CD4-positive, CD25-positive, alpha-beta regulatory T cell (primary cell): ENCODE measurements around the gene KLHDC10. TPM values are rescaled to one million over a fixed set of nuclear protein-coding genes. Genes with fewer than 3 reads are reported as not detected.
"Not testable (repeated sequence)": the region's sequence is repeated elsewhere in the genome, so short reads cannot be mapped to it uniquely, and the experiment has no call there.

ENCODE experiments used
- ATAC-seq, 2 donors: fragments of 150-1000 bp; cut with Tn5 transposase; one replicate each; pipeline ENCODE4 v1.10.0; 2021; ENCODE audit warnings: low read depth in 2 of 2, moderate number of reproducible peaks in 2 of 2, moderate library complexity in 1 of 2
- DNase-seq, 3 donors: peaks; one replicate each; pipeline versions ENCODE4 v3.0.0 to v3.0.0-alpha.2; 2012 to 2022; ENCODE audit warnings: mixed read lengths in 1 of 3
- H3K27ac ChIP-seq: one replicate; pipeline ENCODE4 v1.7.0; 2013; ENCODE audit warnings: mild to moderate bottlenecking, low read length; ENCODE audit not compliant: insufficient read depth, poor library complexity, severe bottlenecking
- H3K27me3 ChIP-seq: one replicate; pipeline ENCODE4 v1.7.0; 2013; ENCODE audit warnings: low read length; ENCODE audit not compliant: control insufficient read depth, insufficient read depth
- H3K36me3 ChIP-seq: one replicate; pipeline ENCODE4 v1.7.0; 2013; ENCODE audit warnings: mild to moderate bottlenecking, low read length, moderate library complexity; ENCODE audit not compliant: control insufficient read depth, insufficient read depth
- H3K4me1 ChIP-seq: 2 replicates; pipeline ENCODE4 v1.7.0; 2013; ENCODE audit warnings: mild to moderate bottlenecking, low read length; ENCODE audit not compliant: insufficient read depth, control insufficient read depth, poor library complexity, severe bottlenecking
- H3K4me3 ChIP-seq: one replicate; pipeline ENCODE4 v1.7.0; 2013; ENCODE audit warnings: low read depth, mild to moderate bottlenecking, low read length, moderate library complexity
- H3K9me3 ChIP-seq, 2 experiments: 1 replicate in 1 of 2; 2 replicates in 1 of 2; pipeline ENCODE4 v1.7.0; 2013; ENCODE audit warnings: low read length in 2 of 2, mild to moderate bottlenecking in 1 of 2, moderate library complexity in 1 of 2; ENCODE audit not compliant: control insufficient read depth in 2 of 2
- H3K27ac Mint-ChIP-seq, 3 donors: one replicate each; pipeline ENCODE4 v1.8.0; 2020 to 2022; ENCODE audit warnings: mild to moderate bottlenecking in 3 of 3, mixed read lengths in 3 of 3, moderate library complexity in 2 of 3
- H3K27me3 Mint-ChIP-seq: one replicate; pipeline ENCODE4 v1.8.0; 2022; ENCODE audit warnings: mild to moderate bottlenecking, mixed read lengths
- H3K36me3 Mint-ChIP-seq: one replicate; pipeline ENCODE4 v1.8.0; 2020; ENCODE audit warnings: mixed read lengths
- H3K4me1 Mint-ChIP-seq, 4 donors: one replicate each; pipeline ENCODE4 v1.8.0; 2020 to 2022; ENCODE audit warnings: mixed read lengths in 4 of 4, mild to moderate bottlenecking in 1 of 4
- H3K4me3 Mint-ChIP-seq, 4 donors: one replicate each; pipeline ENCODE4 v1.8.0; 2020 to 2022; ENCODE audit warnings: mild to moderate bottlenecking in 4 of 4, mixed read lengths in 4 of 4, moderate library complexity in 3 of 4
- H3K9me3 Mint-ChIP-seq, 7 donors: one replicate each; pipeline ENCODE4 v1.8.0; 2020 to 2022; ENCODE audit warnings: mixed read lengths in 7 of 7, mild to moderate bottlenecking in 3 of 7, moderate library complexity in 2 of 7
- polyA plus RNA-seq, 4 donors: library from polyadenylated mRNA; unstranded; fragments of 300-500 nt; fragmentation: Illumina TruSeq; gene quantifications; one replicate each; pipeline ENCODE4 v1.2.3, GENCODE V29; 2021
- total RNA-seq: library from RNA; stranded (reverse); gene quantifications from one replicate; pipeline ENCODE4 v1.2.3, GENCODE V29; 2022

KLHDC10 gene
- total and polyA plus RNA-seq, 5 donors from 2014 or later: 1.3 to 16.8 (median 2.4) TPM

GRCh38 chr7:130112662-130113425, 42.5 kb downstream of the KLHDC10 start:
- Histone ChIP-seq H3K27ac (no peak overlapping the region), H3K4me1 (no peaks in the 10 kb centered on the region), H3K36me3 (no peaks in the 10 kb centered on the region), H3K9me3 (no peaks in the 10 kb centered on the region), H3K27me3 (no peaks in the 10 kb centered on the region), H3K4me3 (no peak overlapping the region)
- Mint-ChIP-seq H3K27me3 (no peaks in the 10 kb centered on the region), H3K4me3 (peak overlapping the region in 1 of 4 donors; percentile 57), H3K27ac (no peak overlapping the region), H3K9me3 (no peaks in the 10 kb centered on the region), H3K36me3 (no peaks in the 10 kb centered on the region), H3K4me1 (peaks cover 0 to 6% (median 2%) of the 10 kb centered on the region in 4 donors)
- DNase-seq (no peak), ATAC-seq (no peak)

GRCh38 chr7:130113426-130113805, 43.1 kb downstream of the KLHDC10 start:
- not testable (repeated sequence) for H3K4me1 Mint-ChIP-seq, H3K4me3 ChIP-seq, H3K9me3 ChIP-seq, H3K27ac Mint-ChIP-seq, H3K9me3 Mint-ChIP-seq, H3K36me3 ChIP-seq, H3K27ac ChIP-seq, H3K27me3 ChIP-seq, H3K4me1 ChIP-seq, ATAC-seq, H3K27me3 Mint-ChIP-seq, DNase-seq, H3K4me3 Mint-ChIP-seq, H3K36me3 Mint-ChIP-seq

GRCh38 chr7:130113887-130114286, 43.6 kb downstream of the KLHDC10 start:
- Mint-ChIP-seq H3K36me3 (peaks cover 8% of the 10 kb centered on the region), H3K4me1 (peaks cover 4 to 12% (median 6%) of the 10 kb centered on the region in 4 donors), H3K27me3 (no peaks in the 10 kb centered on the region), H3K4me3 (no peak overlapping the region), H3K9me3 (no peaks in the 10 kb centered on the region), H3K27ac (no peak overlapping the region)
- no peak overlapping the region for H3K4me3 ChIP-seq
- no peaks in the 10 kb centered on the region for H3K27me3 ChIP-seq
- H3K27ac ChIP-seq: no peak overlapping the region
- H3K4me1 ChIP-seq: no peaks in the 10 kb centered on the region
- ATAC-seq (no peak), DNase-seq (no peak)
- peaks cover 4% of the 10 kb centered on the region for H3K36me3 ChIP-seq
- H3K9me3 ChIP-seq: no peaks in the 10 kb centered on the region

- H3K9me3 Mint-ChIP-seq: no peaks in the 10 kb centered on the region
- H3K27me3 Mint-ChIP-seq: no peaks in the 10 kb centered on the region
Measured at GRCh38 chr7:130114374-130114773, 44.0 kb downstream of the KLHDC10 start.

GRCh38 chr7:130114776-130115175, 44.4 kb downstream of the KLHDC10 start:
- Histone ChIP-seq H3K36me3 (peaks cover 4% of the 10 kb centered on the region), H3K27me3 (no peaks in the 10 kb centered on the region), H3K4me1 (no peaks in the 10 kb centered on the region), H3K9me3 (no peaks in the 10 kb centered on the region), H3K4me3 (no peak overlapping the region), H3K27ac (no peak overlapping the region)
- no peaks in the 10 kb centered on the region for H3K9me3 Mint-ChIP-seq
- no peak overlapping the region for H3K27ac Mint-ChIP-seq
- no peak overlapping the region for H3K4me3 Mint-ChIP-seq
- H3K27me3 Mint-ChIP-seq: no peaks in the 10 kb centered on the region
- DNase-seq (no peak), ATAC-seq (no peak)
- peaks cover 8% of the 10 kb centered on the region for H3K36me3 Mint-ChIP-seq
- peaks cover 4 to 12% (median 7%) of the 10 kb centered on the region in 4 donors for H3K4me1 Mint-ChIP-seq

More at GRCh38 chr7:130114374-130114773, 44.0 kb downstream of the KLHDC10 start:
- H3K4me3 Mint-ChIP-seq: no peak overlapping the region
- no peak overlapping the region for H3K27ac ChIP-seq
- ATAC-seq (no peak), DNase-seq (no peak)
- peaks cover 4% of the 10 kb centered on the region for H3K36me3 ChIP-seq
- H3K4me3 ChIP-seq: no peak overlapping the region
- H3K9me3 ChIP-seq: no peaks in the 10 kb centered on the region
- peaks cover 8% of the 10 kb centered on the region for H3K36me3 Mint-ChIP-seq
- H3K4me1 ChIP-seq: no peaks in the 10 kb centered on the region
- no peak overlapping the region for H3K27ac Mint-ChIP-seq
- H3K4me1 Mint-ChIP-seq: peaks cover 4 to 12% (median 6%) of the 10 kb centered on the region in 4 donors
- no peaks in the 10 kb centered on the region for H3K27me3 ChIP-seq

- ATAC-seq (no peak), DNase-seq (no peak)
- Histone ChIP-seq H3K4me3 (no peak overlapping the region), H3K36me3 (peaks cover 27% of the 10 kb centered on the region), H3K27ac (no peak overlapping the region), H3K4me1 (no peaks in the 10 kb centered on the region), H3K27me3 (no peaks in the 10 kb centered on the region), H3K9me3 (no peaks in the 10 kb centered on the region)
- H3K4me3 Mint-ChIP-seq: no peak overlapping the region
- no peaks in the 10 kb centered on the region for H3K27me3 Mint-ChIP-seq
- H3K27ac Mint-ChIP-seq: peak overlapping the region in 1 of 3 donors; percentile 57
- H3K4me1 Mint-ChIP-seq: peaks cover 6 to 12% (median 9%) of the 10 kb centered on the region in 4 donors
- H3K36me3 Mint-ChIP-seq: peaks cover 29% of the 10 kb centered on the region
- no peaks in the 10 kb centered on the region for H3K9me3 Mint-ChIP-seq
Measured at GRCh38 chr7:130118294-130118693, 48.0 kb downstream of the KLHDC10 start.

- H3K9me3 Mint-ChIP-seq: no peaks in the 10 kb centered on the region
- Histone ChIP-seq H3K27me3 (no peaks in the 10 kb centered on the region), H3K9me3 (no peaks in the 10 kb centered on the region), H3K27ac (no peak overlapping the region), H3K36me3 (peaks cover 32% of the 10 kb centered on the region), H3K4me3 (no peak overlapping the region), H3K4me1 (no peaks in the 10 kb centered on the region)
- peak overlapping the region in 1 of 3 donors; percentile 57 for H3K27ac Mint-ChIP-seq
- H3K4me1 Mint-ChIP-seq: peaks cover 6 to 12% (median 9%) of the 10 kb centered on the region in 4 donors
- H3K27me3 Mint-ChIP-seq: no peaks in the 10 kb centered on the region
- H3K4me3 Mint-ChIP-seq: no peak overlapping the region
- H3K36me3 Mint-ChIP-seq: peaks cover 34% of the 10 kb centered on the region
- ATAC-seq (no peak), DNase-seq (no peak)
Measured at GRCh38 chr7:130118801-130119200, 48.5 kb downstream of the KLHDC10 start.

- no peak overlapping the region for H3K27ac Mint-ChIP-seq
- no peaks in the 10 kb centered on the region for H3K9me3 Mint-ChIP-seq
- H3K4me3 Mint-ChIP-seq: no peak overlapping the region
- Histone ChIP-seq H3K36me3 (peaks cover 59% of the 10 kb centered on the region), H3K9me3 (no peaks in the 10 kb centered on the region), H3K27ac (no peak overlapping the region), H3K27me3 (no peaks in the 10 kb centered on the region), H3K4me3 (no peak overlapping the region), H3K4me1 (no peaks in the 10 kb centered on the region)
- DNase-seq: no peak
- peaks cover 55% of the 10 kb centered on the region for H3K36me3 Mint-ChIP-seq
- H3K4me1 Mint-ChIP-seq: peaks cover 2 to 8% (median 3%) of the 10 kb centered on the region in 4 donors
- no peak for ATAC-seq
- no peaks in the 10 kb centered on the region for H3K27me3 Mint-ChIP-seq
Measured at GRCh38 chr7:130123501-130123900, 53.2 kb downstream of the KLHDC10 start.
